GM18519 (cell line): ENCODE data around the gene SLAMF9.

Experiments
- ATAC-seq: cut with Tn5 transposase; IDR thresholded peaks from one replicate; pipeline ENCODE4 v1.9.1; 2021; ENCODE audit warnings: mild to moderate bottlenecking, moderate library complexity; ENCODE audit not compliant: unreplicated experiment, low FRiP score

The SLAMF9 gene

GRCh38 chr1:159947942-159948341 lies 6.1 kb downstream of the SLAMF9 start:
- no peak for ATAC-seq

DNA sequence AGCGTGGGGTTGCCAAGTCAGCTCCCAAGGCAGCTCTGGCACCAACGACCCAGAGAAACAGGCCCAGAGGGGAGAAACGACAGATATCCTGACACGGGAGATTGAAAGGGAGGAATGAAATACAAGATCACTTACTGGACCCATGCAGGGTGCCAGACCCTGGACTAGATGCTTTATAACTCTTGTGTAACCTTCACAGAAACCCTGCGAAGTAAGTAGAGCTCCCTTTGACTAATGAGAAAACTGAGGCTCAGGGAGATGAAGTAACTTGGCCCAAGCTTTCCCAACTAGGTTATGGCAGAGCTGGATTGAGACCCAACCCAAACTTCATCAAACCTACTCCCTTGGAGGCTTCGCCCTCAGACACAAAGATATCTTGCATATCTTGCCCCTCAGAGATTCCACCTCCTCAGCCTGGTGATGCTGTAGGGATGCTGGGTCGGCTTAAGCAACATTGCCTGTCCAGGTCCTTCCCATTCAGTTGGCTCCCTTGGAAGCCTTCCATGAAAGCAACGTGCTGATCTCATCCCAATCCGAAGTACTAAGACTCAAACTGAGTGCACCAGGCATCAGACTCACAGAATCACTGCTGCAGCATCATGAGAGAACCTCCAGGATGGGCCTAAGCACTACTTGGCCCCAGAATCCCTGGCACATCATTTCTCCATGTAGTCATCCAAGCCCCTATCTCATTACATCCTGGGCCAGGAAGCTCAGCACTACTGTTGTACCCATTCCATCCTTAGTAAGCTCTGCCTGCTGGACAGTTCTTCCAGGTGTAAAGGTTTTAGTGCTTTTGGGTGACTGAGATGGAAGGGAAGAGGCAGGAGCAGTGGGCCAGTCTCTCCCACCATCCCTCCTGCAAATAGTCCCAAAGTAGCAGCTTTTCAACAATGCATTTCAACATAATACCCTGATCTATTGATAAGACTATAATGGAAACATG lies 7.5 kb downstream of the SLAMF9 start:
- ATAC-seq = no peak

GRCh38 chr1:159945483-159946241 lies 8.4 kb downstream of the SLAMF9 start, which contains the start of gene IGSF9:
IGSF9 (minus strand) TSS chr1:159945613; CDS start chr1:159943454, 2,159 bp downstream.
- ATAC-seq = no peak

- no peak for ATAC-seq
Measured at GRCh38 chr1:159944623-159945455, 9.2 kb downstream of the SLAMF9 start.

DNA sequence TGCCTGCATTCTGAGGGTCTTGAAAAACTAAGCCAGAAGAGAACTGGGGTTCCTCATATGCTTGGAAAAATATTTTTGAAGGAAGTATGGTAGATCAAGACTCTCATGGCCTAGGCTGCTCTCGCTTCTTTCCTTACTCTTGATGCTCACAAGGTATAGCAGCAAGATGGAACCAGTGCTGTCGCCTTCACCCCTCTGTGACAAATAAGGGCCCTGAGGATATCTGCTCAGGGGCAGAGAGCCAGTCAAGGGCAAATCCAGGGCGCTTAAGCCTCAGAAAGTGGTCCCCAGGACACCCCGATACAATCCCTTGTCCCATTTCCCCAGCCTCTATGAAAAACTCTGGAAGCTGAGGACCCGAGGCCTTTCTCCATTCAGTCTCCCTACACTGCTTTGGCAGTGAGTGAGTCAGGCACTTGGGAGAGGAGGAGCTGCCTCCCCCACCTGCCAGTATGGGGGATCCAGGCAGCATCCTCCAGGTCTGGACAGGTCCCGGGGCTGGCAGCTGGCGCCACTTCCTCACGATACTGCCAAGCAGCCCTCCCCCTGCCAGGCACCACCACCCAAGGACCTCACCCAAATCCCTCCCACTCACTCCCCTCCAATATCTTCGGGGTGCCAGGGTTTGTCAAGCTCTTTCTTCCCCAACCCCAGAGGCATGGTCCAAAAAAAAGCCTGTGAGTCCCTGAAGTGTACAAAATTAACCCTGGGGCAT lies 10.0 kb downstream of the SLAMF9 start:
- ATAC-seq = no peak

- no peak for ATAC-seq
Measured at GRCh38 chr1:159943278-159943640, 10.8 kb downstream of the SLAMF9 start.

GRCh38 chr1:159942632-159943277 lies 11.3 kb downstream of the SLAMF9 start:
- no peak for ATAC-seq

DNA sequence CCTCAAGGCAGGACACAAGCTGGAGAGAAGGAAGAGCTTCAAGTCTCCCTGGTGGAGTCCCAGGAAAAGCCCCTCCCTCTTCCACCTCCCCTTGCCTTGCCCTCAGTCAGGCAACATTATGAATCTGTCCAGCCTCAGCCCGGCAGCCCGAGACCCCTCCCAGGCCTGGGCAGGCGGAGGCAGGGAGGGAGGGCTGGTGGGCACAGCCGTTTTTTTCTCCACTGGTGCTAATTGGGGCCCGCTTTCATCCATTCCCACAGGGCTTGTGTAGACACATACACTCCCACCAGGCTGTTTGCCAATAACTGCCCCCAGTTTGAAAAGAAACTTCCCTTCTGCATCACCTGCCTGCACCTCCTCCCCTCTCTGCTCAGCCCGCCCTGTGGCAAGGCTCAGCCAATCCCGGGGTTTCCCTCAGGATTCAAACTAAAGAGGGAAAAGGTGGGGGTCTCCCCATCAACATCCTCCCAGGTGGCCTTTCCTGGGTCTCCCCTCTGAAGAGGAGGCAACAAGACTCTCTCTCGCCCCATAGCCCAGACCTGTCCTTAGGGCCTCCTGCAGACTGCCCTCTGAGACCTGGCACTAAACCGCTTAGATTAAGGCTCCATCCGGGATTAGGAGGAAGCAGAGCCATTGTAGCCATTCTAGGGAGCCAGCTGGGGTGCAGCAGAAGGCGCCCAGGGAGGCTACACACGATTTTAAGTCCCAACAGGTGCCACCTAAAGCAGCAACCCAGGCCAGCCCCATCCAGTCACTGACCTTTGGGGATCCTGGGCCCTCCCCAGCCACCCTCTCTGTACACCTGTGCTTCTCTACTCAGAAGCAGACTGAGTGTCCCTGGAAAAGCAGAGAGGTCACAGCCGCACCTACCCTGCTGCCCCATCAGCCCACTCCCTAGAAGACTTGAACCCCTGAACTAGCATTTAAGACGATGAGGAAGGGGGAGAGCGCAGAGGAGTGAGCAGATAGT lies 12.2 kb downstream of the SLAMF9 start:
- ATAC-seq = no peak

DNA sequence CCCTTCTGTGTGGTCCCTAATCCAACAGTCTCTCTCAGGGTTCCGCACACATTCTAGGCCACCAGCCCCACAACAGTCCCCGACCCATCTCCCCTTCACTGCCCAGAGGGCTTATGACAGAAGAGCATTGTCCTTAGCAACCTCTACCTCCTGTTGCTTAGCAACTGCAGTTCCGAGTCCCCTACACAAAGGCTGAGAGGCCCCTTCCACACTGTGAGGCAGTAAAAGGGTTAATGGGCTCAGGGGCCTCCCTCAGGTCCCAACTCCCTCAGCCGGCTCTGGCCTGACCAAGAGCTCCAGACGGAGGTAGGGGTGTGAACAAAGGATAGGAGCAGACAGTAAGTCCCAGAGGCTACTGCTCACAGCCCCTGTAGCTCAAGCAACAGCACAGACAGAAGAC lies 12.9 kb downstream of the SLAMF9 start:
- ATAC-seq = no peak

DNA sequence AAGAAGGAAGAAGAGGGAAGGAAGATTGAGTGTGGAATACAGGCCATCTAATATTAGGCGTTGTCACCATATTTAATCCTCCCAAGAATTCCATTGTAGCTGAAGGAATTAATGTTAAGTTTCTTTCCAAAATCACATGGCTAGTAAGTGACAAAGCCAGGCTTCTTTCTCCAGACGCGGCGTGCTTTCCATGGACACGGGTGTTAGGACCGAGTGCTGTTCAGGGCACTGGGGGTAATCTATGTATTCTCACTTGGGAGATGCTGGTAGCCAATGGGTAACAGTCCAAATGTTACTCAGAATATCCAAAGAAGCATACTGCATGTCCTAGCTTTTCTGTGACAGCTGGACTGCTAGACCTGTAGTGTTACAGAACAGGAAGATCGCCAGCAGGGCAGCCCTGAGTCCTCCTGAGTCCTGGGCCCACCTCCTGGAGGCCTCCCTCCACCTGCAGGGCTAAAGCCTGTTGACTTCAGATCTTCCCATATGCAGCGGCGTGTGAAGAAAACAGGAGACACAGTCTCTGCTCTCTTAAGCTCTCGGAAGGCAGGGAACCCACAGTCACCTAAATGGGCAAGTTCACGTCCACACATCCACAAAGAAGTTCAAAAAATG lies 13.9 kb downstream of the SLAMF9 start:
- ATAC-seq = no peak

- no peak for ATAC-seq
Measured at GRCh38 chr1:159939678-159940002, 14.4 kb downstream of the SLAMF9 start.

GRCh38 chr1:159938905-159939677 lies 14.9 kb downstream of the SLAMF9 start:
- no peak for ATAC-seq

- no peak for ATAC-seq
Measured at GRCh38 chr1:159938211-159938852, 15.7 kb downstream of the SLAMF9 start.

DNA sequence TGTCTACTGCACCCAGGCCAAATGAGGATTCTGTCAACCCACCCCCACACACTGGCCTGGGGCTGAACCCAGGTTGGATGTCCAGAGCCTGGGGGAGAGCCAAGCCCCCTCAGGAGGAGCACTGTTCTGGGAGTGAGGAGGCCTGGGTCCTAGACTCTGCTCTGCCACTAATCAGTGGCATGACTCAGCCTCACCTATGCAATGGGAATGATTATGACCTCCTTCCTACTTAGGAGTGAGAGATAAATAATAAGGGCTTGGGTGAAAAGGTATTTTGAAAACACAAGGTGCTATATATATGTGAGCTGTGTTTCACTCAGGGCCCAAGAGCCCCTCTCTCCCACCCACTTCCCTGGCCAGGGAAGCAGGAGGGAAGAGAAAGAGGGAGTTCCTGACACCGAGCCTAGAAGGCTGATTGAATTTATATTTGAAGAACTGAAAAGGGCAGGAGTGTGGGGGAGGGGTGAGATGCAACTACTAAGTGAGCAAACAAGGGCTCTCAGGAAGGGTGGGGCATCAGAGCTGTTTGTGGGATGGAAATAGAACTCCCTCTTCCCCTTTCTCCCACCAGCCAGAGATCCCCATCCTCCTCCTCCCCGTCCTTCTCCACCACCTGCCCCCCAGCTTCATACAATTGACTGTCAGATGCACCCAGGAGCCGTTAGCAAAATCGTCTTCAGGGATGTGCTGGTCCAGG lies 16.8 kb downstream of the SLAMF9 start:
- ATAC-seq = no peak

DNA sequence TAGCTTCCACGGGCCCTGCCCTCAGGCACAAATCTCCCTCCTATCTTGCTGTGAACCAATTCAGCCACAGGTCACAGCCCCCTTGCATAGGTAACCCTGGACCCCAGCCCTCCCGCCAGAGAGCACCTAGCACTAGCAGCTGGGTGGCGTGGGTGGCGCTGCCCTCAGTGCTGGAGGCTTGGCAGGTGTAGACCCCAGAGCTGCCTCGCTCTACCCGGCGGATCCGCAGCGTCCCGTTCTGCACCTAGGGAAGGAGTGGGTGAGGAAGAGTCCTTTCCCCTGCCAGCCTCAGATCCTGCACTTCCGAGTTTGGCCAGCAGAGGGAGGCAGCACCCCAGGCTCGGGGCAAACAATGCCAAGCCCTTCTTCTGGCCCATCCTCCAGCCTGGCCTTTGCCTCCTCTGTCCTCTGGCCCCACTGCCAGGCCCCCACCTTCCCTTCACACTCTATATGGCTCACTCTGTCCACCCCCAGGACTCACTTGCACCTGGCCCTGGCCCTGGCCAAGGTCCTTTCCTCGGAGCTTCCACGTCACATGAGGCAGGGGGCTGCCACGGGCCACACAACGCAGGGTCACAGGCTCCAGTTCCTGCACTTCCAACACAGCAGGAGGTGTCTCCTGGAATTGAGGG lies 17.6 kb downstream of the SLAMF9 start:
- no peak for ATAC-seq

DNA sequence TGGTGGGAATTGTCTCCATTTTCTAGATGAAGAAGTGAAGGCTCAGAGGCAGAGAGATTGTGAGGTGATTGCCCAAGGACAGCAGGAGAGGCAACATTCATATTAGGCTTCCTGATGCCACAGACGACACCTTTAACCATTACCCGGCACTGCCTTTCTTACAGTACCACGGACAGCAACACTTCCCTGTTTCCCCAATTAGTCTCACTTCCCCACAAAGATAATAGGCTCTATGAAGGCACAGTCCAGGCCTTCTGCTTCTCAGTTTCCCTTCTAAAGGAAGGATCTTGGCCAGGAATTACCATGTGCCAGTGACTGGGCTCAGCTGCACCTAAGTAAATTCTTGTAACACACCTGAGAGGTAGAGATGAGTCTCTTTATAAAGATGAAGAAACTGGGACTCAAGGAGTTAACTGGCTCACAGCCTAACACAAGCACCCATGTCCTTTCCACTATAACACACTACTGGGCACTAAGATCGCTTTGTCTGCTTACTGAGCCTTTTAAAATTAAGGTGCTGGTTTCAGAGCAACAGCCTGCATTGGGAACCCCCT lies 18.2 kb downstream of the SLAMF9 start:
- ATAC-seq = no peak
